MM.1S (cell line): ENCODE measurements around the gene TJP1.

ENCODE experiments used
- DNase-seq: peaks from one replicate; pipeline ENCODE4 v3.0.0-alpha.2; 2015
- H2AFZ ChIP-seq: fragments of 300-600 bp; sonication (generic); 2 replicates; pipeline ENCODE4 v1.6.0; 2016; ENCODE audit warnings: antibody characterized with exemption, low read length
- H3F3A ChIP-seq: fragments of 300-600 bp; sonication (generic); 2 replicates; pipeline ENCODE4 v1.6.1; 2016; ENCODE audit warnings: mild to moderate bottlenecking, antibody characterized with exemption, low read length, moderate library complexity, mixed read lengths; ENCODE audit not compliant: insufficient read depth
- H3K27ac ChIP-seq: fragments of 300-600 bp; sonication (generic); 2 replicates; pipeline ENCODE4 v1.5.1; 2016; ENCODE audit warnings: mild to moderate bottlenecking, low read length
- H3K27me3 ChIP-seq: fragments of 300-600 bp; sonication (generic); replicated peaks from 2 replicates; pipeline ENCODE4 v1.6.0; 2016; ENCODE audit warnings: low read length; ENCODE audit not compliant: insufficient read depth
- H3K36me3 ChIP-seq: fragments of 300-600 bp; sonication (generic); replicated peaks from 2 replicates; pipeline ENCODE4 v1.6.1; 2016; ENCODE audit warnings: mild to moderate bottlenecking, low read length, mixed read lengths; ENCODE audit not compliant: insufficient read depth
- H3K4me1 ChIP-seq: fragments of 300-600 bp; sonication (generic); 2 replicates; pipeline ENCODE4 v1.6.1; 2016; ENCODE audit warnings: low read length, mixed read lengths
- H3K4me2 ChIP-seq: fragments of 300-600 bp; sonication (generic); 2 replicates; pipeline ENCODE4 v1.6.0; 2016; ENCODE audit warnings: low read depth, low read length
- H3K4me3 ChIP-seq: fragments of 300-600 bp; sonication (generic); 2 replicates; pipeline ENCODE4 v1.5.1; 2016; ENCODE audit warnings: low read length, mixed read lengths
- H3K79me2 ChIP-seq: fragments of 300-600 bp; sonication (generic); 2 replicates; pipeline ENCODE4 v1.6.1; 2016; ENCODE audit warnings: mixed run types, low read length, mixed read lengths
- H3K9ac ChIP-seq: fragments of 300-600 bp; sonication (generic); 2 replicates; pipeline ENCODE4 v1.6.1; 2016; ENCODE audit warnings: low read length, mixed read lengths
- H3K9me2 ChIP-seq: fragments of 300-600 bp; sonication (generic); replicated peaks from 2 replicates; pipeline ENCODE4 v1.6.1; 2016; ENCODE audit warnings: mild to moderate bottlenecking, low read length, mixed read lengths; ENCODE audit not compliant: insufficient read depth
- H3K9me3 ChIP-seq: fragments of 300-600 bp; sonication (generic); replicated peaks from 2 replicates; pipeline ENCODE4 v1.6.1; 2016; ENCODE audit warnings: mild to moderate bottlenecking, low read length, mixed read lengths; ENCODE audit not compliant: insufficient read depth
- H4K20me1 ChIP-seq: fragments of 300-600 bp; sonication (generic); 2 replicates; pipeline ENCODE4 v1.6.1; 2016; ENCODE audit warnings: mild to moderate bottlenecking, low read length, moderate library complexity, mixed read lengths; ENCODE audit not compliant: insufficient read depth
- EZH2 ChIP-seq: fragments of 300-600 bp; sonication (generic); optimal IDR thresholded peaks from 2 replicates; pipeline ENCODE3; 2017; ENCODE audit warnings: low read depth, mild to moderate bottlenecking, antibody characterized with exemption, low read length, mixed read lengths
- EZH2phosphoT487 ChIP-seq: fragments of 300-600 bp; sonication (generic); IDR thresholded peaks from 2 replicates; pipeline ENCODE4 v1.6.1; 2018; ENCODE audit warnings: antibody characterized with exemption, low read length
- TF ChIP-seq, protein P1 (sequence below): fragments of 300-600 bp; sonication (generic); IDR thresholded peaks from 2 replicates; pipeline ENCODE4 v1.5.1; 2016; ENCODE audit warnings: antibody characterized with exemption, low read length, mixed read lengths

TJP1 gene

DNA sequence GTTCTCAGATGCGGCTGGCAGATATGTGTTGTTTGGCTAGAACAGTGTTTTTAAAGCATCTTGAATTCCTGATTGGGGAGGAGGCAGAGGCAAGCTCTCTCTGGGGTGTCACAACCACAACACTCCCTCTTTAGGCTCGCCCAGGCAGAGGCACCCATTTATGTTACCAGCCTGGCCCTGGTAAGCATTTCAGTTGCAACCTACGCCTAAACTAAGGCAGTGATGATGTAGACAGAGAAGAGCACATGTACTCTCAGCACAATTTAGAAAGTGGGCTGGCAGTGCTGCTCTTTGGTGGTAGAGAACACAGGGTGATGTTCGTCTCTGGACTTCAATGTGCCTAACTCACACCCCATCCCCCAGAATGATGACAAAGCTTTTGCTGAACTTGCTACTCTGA, 41.2 kb upstream of the TJP1 start:
- Histone ChIP-seq H3K4me3 (no peak overlapping the region), H2AFZ (no peak overlapping the region)
- TF ChIP-seq EZH2 (no peak), EZH2phosphoT487 (no peak)
- TF ChIP-seq, protein P1, sequence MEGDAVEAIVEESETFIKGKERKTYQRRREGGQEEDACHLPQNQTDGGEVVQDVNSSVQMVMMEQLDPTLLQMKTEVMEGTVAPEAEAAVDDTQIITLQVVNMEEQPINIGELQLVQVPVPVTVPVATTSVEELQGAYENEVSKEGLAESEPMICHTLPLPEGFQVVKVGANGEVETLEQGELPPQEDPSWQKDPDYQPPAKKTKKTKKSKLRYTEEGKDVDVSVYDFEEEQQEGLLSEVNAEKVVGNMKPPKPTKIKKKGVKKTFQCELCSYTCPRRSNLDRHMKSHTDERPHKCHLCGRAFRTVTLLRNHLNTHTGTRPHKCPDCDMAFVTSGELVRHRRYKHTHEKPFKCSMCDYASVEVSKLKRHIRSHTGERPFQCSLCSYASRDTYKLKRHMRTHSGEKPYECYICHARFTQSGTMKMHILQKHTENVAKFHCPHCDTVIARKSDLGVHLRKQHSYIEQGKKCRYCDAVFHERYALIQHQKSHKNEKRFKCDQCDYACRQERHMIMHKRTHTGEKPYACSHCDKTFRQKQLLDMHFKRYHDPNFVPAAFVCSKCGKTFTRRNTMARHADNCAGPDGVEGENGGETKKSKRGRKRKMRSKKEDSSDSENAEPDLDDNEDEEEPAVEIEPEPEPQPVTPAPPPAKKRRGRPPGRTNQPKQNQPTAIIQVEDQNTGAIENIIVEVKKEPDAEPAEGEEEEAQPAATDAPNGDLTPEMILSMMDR = no peak

DNA sequence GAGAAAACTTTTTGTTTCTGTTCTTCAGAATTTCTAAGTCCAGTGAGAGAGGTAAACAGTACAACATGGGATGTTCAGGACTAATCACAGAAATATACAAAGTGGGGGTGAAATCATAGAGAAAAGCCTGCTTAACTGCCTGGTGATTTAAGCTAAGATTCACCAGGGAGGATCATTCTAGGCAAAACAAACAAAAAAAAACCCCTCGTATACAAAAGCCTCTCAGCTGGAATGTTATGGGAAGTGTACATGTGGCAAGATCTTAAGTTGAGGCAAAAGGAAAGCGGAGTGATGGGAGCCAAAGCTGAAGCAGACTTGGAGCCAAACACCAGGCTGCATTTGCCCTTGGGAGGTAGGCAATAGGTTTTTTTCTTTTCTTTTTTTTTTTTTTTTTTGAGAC, 40.0 kb upstream of the TJP1 start:
- H3K4me1 ChIP-seq = no peaks in the 10 kb centered on the region
- no peak overlapping the region for H3K27ac ChIP-seq
- H3K9me2 ChIP-seq = no peaks in the 10 kb centered on the region
- H3K4me3 ChIP-seq = no peak overlapping the region
- no peaks in the 10 kb centered on the region for H3K27me3 ChIP-seq
- no peak for DNase-seq
- H3K79me2 ChIP-seq = no peaks in the 10 kb centered on the region
- H3K36me3 ChIP-seq = no peaks in the 10 kb centered on the region
- H3K9me3 ChIP-seq = no peaks in the 10 kb centered on the region
- no peak overlapping the region for H3K4me2 ChIP-seq
- H4K20me1 ChIP-seq = no peaks in the 10 kb centered on the region
- no peak overlapping the region for H2AFZ ChIP-seq
- TF ChIP-seq, protein P1 = no peak
- no peak for TF ChIP-seq EZH2
- TF ChIP-seq EZH2phosphoT487 = no peak
- no peaks in the 10 kb centered on the region for H3F3A ChIP-seq
- H3K9ac ChIP-seq = no peak overlapping the region

More for the DNA sequence above, 41.2 kb upstream of the TJP1 start:
- no peak overlapping the region for H3K4me2 ChIP-seq
- no peaks in the 10 kb centered on the region for H3K9me2 ChIP-seq
- H4K20me1 ChIP-seq = no peaks in the 10 kb centered on the region
- no peaks in the 10 kb centered on the region for H3F3A ChIP-seq
- no peaks in the 10 kb centered on the region for H3K27me3 ChIP-seq
- H3K27ac ChIP-seq = no peak overlapping the region
- H3K79me2 ChIP-seq = no peaks in the 10 kb centered on the region
- no peaks in the 10 kb centered on the region for H3K4me1 ChIP-seq
- no peaks in the 10 kb centered on the region for H3K9me3 ChIP-seq
- H3K36me3 ChIP-seq = no peaks in the 10 kb centered on the region
- no peak overlapping the region for H3K9ac ChIP-seq
- DNase-seq = no peak

DNA sequence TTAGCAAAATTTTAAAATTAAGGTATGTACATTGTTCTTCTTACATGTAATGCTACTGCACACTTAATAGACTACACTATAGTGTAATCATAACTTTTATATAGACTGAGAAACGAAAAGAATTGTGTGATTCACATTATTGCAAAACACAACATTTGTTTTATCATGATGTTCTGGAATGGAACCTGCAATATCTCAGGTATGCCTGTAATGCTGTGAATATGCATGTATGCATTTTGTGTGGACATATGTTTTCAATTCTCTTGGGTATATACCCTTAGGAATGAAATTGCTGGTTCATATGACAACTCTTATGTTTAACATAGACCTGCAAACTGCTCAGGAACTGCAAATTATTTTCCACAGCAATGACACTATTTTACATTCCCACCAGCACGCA, 38.6 kb upstream of the TJP1 start:
- Histone ChIP-seq H3K27me3 (no peaks in the 10 kb centered on the region), H3K9me3 (no peaks in the 10 kb centered on the region), H3K9ac (no peak overlapping the region), H2AFZ (no peak overlapping the region), H3F3A (no peaks in the 10 kb centered on the region), H3K4me3 (no peak overlapping the region), H3K36me3 (no peaks in the 10 kb centered on the region), H3K4me1 (no peaks in the 10 kb centered on the region), H4K20me1 (no peaks in the 10 kb centered on the region), H3K27ac (no peak overlapping the region), H3K79me2 (no peaks in the 10 kb centered on the region), H3K9me2 (no peaks in the 10 kb centered on the region), H3K4me2 (no peak overlapping the region)
- no peak for DNase-seq
- TF ChIP-seq EZH2phosphoT487 = no peak
- TF ChIP-seq, protein P1 = no peak
- TF ChIP-seq EZH2 = no peak
